HUES6 (cell line): Measurements from ENCODE around the gene ATXN7L1.
A peak's percentile ranks its signal among the peaks of the same experiment; 100 is the strongest.
"Not testable (repeated sequence)": the region's sequence is repeated elsewhere in the genome, so short reads cannot be mapped to it uniquely, and the experiment has no call there.

Source experiments
- H3K27ac ChIP-seq: 2 replicates; pipeline ENCODE4 v1.7.0; 2013; ENCODE audit warnings: low read depth, mild to moderate bottlenecking, low read length, inconsistent platforms
- H3K27me3 ChIP-seq: 2 replicates; pipeline ENCODE4 v1.6.1; 2013; ENCODE audit warnings: low read length; ENCODE audit not compliant: control insufficient read depth, insufficient read depth
- H3K36me3 ChIP-seq: 2 replicates; pipeline ENCODE4 v1.6.1; 2013; ENCODE audit warnings: low read length; ENCODE audit not compliant: control insufficient read depth, insufficient read depth
- H3K4me1 ChIP-seq: 2 replicates; pipeline ENCODE4 v1.6.1; 2013; ENCODE audit warnings: low read length; ENCODE audit not compliant: control insufficient read depth, insufficient read depth
- H3K4me3 ChIP-seq: 2 replicates; pipeline ENCODE4 v1.5.1; 2013; ENCODE audit warnings: low read depth, low read length
- H3K9ac ChIP-seq: one replicate; pipeline ENCODE4 v1.6.1; 2013; ENCODE audit warnings: mild to moderate bottlenecking, low read length
- H3K9me3 ChIP-seq: 2 replicates; pipeline ENCODE4 v1.6.1; 2013; ENCODE audit warnings: low read depth, low read length; ENCODE audit not compliant: control insufficient read depth, insufficient read depth

Gene ATXN7L1

DNA sequence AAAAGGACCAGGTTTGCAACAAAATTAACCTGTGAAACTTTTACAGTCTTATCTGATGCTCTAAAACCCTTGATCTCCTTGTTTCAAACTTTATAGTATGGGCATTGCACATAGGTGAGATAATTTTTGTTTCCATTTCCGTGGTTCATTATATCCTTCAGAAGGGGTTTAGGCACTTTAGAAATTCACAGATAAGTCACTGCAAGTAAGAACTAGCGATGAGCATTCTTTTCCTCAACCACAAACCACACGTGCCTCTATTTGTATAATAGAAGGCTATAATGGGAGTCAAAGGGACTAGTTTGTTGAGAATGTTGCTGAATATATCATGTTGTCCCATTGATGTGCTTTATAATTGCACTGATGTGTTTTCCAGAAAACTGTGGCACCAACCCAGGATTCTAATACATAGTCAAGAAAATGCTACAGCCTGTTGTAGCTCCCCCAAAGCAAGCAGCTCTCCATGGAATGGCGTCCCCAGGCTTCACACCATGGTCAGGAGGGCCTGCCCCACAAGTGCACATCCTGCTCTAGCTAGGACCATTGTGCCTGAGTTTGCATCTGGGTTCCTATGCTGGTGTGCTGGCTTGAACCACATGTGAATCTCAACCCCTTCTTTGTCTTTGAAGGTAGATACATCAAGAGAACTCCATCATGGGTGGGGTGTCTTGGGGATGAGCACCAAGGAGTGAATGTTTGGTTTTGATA, 14.0 kb upstream of the ATXN7L1 start:
- Histone ChIP-seq H3K36me3 (no peaks in the 10 kb centered on the region), H3K27me3 (no peaks in the 10 kb centered on the region), H3K4me3 (no peak overlapping the region), H3K27ac (no peak overlapping the region), H3K9me3 (no peaks in the 10 kb centered on the region), H3K9ac (no peak overlapping the region), H3K4me1 (peaks cover 10% of the 10 kb centered on the region)

DNA sequence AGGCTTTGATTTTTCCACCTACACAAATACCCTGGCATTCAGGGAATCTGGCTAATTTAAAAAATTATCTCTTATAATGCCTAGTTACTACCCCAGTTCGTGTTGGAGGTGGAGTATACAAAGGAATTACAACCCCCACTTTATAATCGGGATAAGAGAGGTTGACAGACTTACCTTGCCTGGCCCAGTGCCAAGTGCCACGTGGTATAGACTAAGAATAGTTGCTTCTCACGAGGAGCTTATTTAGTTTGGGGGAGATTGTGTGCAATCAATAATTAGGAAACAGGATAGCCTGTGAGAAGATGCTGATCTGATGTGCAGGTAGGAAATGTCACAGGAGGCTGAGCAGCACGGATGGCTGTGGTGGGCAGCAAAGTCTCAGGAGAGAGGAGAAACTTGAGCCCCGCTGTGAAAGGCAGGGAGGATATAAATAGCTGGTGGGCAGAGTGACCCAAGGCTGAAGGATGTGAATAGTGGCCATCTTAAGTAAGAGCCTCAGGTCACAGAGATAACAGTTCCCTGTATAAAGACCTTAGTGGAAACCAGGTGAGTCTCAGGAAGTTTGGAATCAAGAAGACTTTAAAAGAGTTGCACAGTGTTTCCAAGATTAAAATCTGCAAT, 11.3 kb upstream of the ATXN7L1 start:
- no peak overlapping the region for H3K27ac ChIP-seq
- no peak overlapping the region for H3K4me3 ChIP-seq
- peaks cover 10% of the 10 kb centered on the region for H3K4me1 ChIP-seq
- H3K9ac ChIP-seq, result no peak overlapping the region
- peaks cover 2% of the 10 kb centered on the region; the same call in 1 of the 2 replicates for H3K36me3 ChIP-seq
- no peaks in the 10 kb centered on the region for H3K27me3 ChIP-seq
- H3K9me3 ChIP-seq, result no peaks in the 10 kb centered on the region; the same call in 1 of the 2 replicates

DNA sequence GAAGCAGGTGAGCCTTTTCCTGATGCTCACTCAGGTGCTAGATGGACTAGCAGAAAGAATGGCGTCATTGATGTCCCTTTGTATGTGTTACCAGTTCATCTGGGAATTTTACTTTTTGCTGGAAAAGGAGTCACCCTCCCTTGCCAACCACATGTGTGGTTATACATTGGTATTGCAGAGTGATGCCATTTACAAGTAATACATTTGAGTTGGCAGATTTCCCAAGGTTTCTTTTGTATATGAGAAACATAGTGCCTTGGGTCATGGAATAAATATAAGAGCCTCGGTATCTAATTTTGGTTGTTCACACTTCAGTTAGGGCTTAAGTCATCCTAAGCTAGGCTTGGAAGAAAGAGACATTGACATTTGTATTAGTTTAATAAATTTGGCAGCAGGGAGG, 10.4 kb upstream of the ATXN7L1 start:
- Histone ChIP-seq H3K9ac (no peak overlapping the region), H3K27me3 (no peaks in the 10 kb centered on the region), H3K4me3 (no peak overlapping the region), H3K27ac (no peak overlapping the region), H3K4me1 (peaks cover 10% of the 10 kb centered on the region), H3K36me3 (peaks cover 3% of the 10 kb centered on the region; the same call in 1 of the 2 replicates), H3K9me3 (no peaks in the 10 kb centered on the region; the same call in 1 of the 2 replicates)

DNA sequence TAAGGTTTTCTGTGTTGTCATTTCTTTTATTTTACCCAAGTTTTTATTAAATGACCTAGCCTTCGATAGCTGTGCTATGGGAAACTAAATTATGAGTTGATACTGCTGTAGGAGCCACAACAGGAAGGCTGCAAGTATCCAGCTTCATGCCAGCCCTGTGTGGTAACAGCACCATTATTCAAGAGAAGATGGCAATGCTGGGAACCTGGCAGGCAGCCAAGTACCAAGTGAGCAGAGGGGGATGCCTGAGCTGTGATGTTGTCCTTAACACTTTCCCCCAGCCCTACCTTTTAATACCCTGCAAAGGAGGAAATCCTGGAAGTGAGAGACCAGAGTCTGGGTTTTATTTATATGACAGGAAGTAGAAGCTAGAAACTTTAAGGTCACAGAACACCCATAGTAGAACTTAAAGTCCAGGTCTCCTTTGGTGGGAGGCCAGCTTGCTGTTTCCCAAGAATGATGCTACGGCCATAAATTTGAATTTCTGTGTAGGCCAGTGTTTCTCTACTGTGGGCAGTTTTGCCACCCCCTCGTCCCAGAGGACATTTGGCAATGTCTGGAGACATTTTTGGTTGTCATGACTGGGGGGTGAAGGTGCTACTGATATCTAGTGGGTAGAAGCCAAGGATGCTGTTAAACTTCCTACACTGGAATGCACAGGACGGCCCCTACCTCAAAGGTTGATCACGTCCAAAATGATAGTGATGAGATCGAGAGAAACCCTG, 9.2 kb upstream of the ATXN7L1 start:
- no peaks in the 10 kb centered on the region; the same call in 1 of the 2 replicates for H3K9me3 ChIP-seq
- H3K9ac ChIP-seq, result no peak overlapping the region
- no peak overlapping the region for H3K4me3 ChIP-seq
- peaks cover 3% of the 10 kb centered on the region; the same call in 1 of the 2 replicates for H3K36me3 ChIP-seq
- peaks cover 5% of the 10 kb centered on the region for H3K4me1 ChIP-seq
- no peak overlapping the region for H3K27ac ChIP-seq
- H3K27me3 ChIP-seq, result no peaks in the 10 kb centered on the region

DNA sequence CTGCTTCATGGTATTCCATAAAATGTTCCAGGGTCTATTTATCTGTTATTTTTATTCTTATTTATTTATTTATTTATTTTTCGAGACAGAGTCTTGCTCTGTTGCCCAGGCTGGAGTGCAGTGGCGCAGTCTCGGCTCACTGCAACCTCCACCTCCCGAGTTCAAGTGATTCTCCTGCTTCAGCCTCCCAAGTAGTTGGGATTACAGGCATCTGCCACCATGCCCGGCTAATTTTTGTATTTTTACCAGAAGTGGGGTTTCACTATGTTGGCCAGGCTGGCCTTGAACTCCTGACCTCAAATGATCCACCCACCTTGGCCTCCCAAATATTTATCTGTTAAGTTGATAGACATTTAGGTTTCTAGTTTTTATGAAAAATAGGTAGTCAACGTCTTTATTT, 6.8 kb upstream of the ATXN7L1 start:
- H3K27me3 ChIP-seq, H3K9me3 ChIP-seq, H3K4me3 ChIP-seq, H3K36me3 ChIP-seq, H3K27ac ChIP-seq, H3K9ac ChIP-seq: not testable (repeated sequence)
- H3K4me1 ChIP-seq, result peaks cover 17% of the 10 kb centered on the region

DNA sequence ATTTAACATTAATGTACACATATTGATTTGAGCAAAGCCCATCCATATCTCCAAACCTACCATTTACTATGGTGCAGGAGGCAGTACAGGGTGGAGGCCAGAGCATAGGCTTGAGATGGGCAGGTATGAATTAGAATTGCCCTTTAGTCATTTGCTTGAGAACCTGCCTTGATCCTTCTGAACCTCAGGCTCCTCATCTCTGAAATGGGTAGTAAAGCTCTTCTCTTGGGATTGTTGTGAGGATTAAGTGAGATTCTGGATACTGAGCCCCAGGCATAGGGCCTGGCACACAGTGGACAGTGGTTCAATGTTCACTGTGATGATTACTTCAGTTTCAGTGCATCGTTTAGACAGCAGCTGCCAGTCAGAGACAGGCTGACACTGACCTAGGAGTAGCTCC, 5.0 kb upstream of the ATXN7L1 start:
- Histone ChIP-seq H3K9me3 (no peaks in the 10 kb centered on the region; the same call in 1 of the 2 replicates), H3K4me3 (no peak overlapping the region), H3K27ac (no peak overlapping the region), H3K4me1 (peaks cover 19% of the 10 kb centered on the region), H3K9ac (no peak overlapping the region), H3K36me3 (peaks cover 3% of the 10 kb centered on the region; the same call in 1 of the 2 replicates), H3K27me3 (peaks cover 12% of the 10 kb centered on the region)

DNA sequence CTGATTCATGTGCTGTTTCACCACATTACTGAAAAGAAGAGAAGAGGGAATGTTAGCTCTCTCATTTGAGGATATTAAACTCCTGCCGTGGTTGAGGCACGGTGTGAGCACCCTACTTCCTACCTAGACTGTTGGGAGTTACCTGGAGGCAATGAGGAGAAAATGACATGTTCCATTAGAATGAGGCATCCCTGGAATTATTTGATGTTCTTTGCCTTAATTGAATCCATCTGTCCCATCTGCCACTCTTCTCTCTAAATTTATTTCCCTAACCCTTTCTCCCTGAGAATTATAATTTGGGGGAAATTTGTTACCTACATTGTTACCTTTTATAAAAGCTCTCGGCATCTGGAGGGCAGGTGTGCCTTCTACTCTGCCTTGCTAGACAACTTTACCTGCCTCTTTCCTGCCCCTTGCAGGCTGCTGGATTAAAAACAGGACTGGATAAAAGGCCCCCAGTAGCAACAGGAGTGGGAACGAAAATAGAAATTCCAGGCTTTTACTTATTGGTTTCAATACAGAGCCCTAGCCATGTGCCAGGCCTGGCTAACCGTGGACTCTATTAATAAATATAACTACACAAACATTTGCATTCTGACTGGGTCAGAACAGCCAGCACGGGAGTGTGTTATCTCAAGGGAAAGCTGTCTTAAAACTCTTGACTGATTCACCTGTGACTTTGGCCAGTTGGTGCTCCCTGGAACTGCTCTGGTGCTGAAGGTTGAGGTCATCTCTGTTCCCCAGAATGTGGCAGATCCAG, 4.4 kb upstream of the ATXN7L1 start:
- Histone ChIP-seq H3K4me1 (peaks cover 19% of the 10 kb centered on the region), H3K36me3 (peaks cover 3% of the 10 kb centered on the region; the same call in 1 of the 2 replicates), H3K9ac (no peak overlapping the region), H3K9me3 (no peaks in the 10 kb centered on the region; the same call in 1 of the 2 replicates), H3K27me3 (peaks cover 12% of the 10 kb centered on the region), H3K27ac (no peak overlapping the region), H3K4me3 (no peak overlapping the region)

DNA sequence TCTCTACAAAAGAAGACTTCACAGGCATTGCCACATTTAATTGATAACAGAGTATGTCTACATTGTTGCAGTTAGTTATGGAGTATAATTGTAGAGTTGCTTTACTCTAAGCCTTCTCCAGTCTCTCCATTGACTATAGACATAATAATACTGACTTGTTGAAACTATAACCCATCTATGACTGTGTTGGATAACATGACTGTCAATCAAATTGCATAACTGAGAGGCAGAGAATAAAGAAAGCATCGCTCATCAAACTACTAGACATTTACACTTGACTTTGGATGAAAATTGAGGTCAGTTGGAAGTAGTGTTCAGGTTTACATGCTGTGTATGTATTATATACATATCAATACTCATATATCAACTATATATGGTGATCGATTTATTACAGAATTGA, 3.4 kb upstream of the ATXN7L1 start:
- Histone ChIP-seq H3K9ac (no peak overlapping the region), H3K27me3 (peaks cover 12% of the 10 kb centered on the region), H3K27ac (no peak overlapping the region)

DNA sequence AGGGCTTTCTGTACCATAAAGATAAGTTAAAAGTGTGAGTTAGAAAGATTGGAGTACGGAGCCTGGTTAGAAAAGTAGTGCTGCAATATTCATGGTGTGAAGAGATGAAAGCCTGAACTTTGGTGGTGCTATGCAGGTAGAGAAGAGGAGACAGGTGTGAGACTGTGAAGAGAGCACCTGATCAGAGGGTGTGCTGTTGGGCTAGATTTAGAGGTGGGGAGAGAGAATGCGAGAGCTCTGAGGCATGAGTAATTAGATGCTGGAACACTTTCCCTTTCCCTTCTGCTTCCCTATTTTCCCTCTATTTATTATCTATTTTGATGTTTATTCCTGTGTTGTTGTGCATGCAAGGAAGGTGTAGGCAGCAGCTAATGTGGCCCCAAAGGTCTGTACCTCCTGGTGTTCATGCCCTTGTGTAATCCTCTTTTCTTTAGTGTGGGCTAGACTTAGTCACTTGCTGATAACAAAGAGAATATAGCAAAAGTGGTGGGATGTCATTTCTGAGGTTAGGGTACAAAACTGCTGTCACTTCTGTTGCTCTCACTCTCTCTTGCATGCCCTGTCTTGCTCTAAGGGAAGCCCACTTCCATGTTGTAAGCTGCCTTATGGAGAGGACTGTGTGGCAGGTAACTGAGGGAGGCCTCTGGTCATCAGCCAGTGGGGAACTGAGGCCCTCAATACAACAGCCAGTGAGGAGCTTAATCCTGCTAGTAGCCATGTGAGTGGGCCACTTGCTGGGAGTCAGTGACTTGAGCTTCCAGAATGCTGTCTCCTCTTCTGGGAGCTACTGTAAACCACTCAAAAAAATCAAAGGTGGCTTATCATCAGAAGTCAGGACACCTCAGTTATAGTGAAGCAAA, 2.6 kb upstream of the ATXN7L1 start:
- Histone ChIP-seq H3K9me3 (no peaks in the 10 kb centered on the region; the same call in 1 of the 2 replicates), H3K27me3 (peaks cover 12% of the 10 kb centered on the region), H3K36me3 (peaks cover 12% of the 10 kb centered on the region), H3K4me3 (peak overlapping the region; percentile 75; the same call in 1 of the 2 replicates), H3K4me1 (peaks cover 26% of the 10 kb centered on the region), H3K27ac (no peak overlapping the region), H3K9ac (no peak overlapping the region)

More for the DNA sequence above, 3.4 kb upstream of the ATXN7L1 start:
- no peak overlapping the region for H3K4me3 ChIP-seq
- H3K9me3 ChIP-seq, result no peaks in the 10 kb centered on the region; the same call in 1 of the 2 replicates
- peaks cover 4% of the 10 kb centered on the region for H3K36me3 ChIP-seq
- peaks cover 26% of the 10 kb centered on the region for H3K4me1 ChIP-seq

DNA sequence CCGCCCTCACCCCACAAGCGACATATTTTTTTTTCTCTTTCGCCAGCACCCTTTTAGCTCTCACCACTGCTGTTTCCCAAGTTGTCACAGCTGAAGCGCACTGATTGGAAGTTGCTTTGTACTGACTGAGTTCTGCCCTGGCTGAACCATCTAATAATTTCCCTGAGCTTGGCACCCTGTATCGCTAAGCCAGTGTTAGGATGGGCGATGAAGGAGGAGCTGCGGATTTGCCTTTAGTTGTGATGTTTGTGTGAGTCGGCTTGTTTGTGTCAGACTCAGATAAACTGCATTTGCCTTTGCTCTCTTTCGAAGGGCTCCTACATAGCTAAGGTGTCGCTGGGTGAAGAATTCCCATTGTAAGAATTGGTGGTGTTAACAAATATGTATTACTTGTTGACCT, 1.3 kb upstream of the ATXN7L1 start:
- peaks cover 12% of the 10 kb centered on the region for H3K36me3 ChIP-seq
- H3K4me1 ChIP-seq, result peaks cover 26% of the 10 kb centered on the region
- H3K9ac ChIP-seq, result peak overlapping the region; percentile 84
- peak overlapping the region; percentile 75 for H3K4me3 ChIP-seq
- H3K27me3 ChIP-seq, result peaks cover 12% of the 10 kb centered on the region
- H3K27ac ChIP-seq, result no peak overlapping the region
- H3K9me3 ChIP-seq, result no peaks in the 10 kb centered on the region; the same call in 1 of the 2 replicates
